GM12891 (cell line): Measurements from ENCODE around the gene E2F3.

Experiments used
- DNase-seq: peaks from one replicate; pipeline ENCODE4 v3.0.0; 2011; ENCODE audit warnings: low spot score; ENCODE audit not compliant: insufficient read length
- FAIRE-seq: peaks from 2 replicates; lab custom pipeline; 2011; peaks lifted over from hg19 to GRCh38; lab: Jason Lieb, UNC
- PAX5 ChIP-seq: IDR thresholded peaks from 2 replicates; pipeline ENCODE4 v1.6.1; 2011; ENCODE audit warnings: low read length, moderate library complexity, mild to moderate bottlenecking; ENCODE audit not compliant: insufficient read depth, severe bottlenecking
- POLR2A ChIP-seq: IDR thresholded peaks from 2 replicates; pipeline ENCODE4 v1.6.1; 2011; ENCODE audit warnings: low read depth, low read length, control low read depth
- POLR2AphosphoS5 ChIP-seq: IDR thresholded peaks from 2 replicates; pipeline ENCODE4 v1.6.1; 2011; ENCODE audit warnings: low read depth, low read length, control low read depth
- POU2F2 ChIP-seq: IDR thresholded peaks from 2 replicates; pipeline ENCODE4 v1.6.1; 2011; ENCODE audit warnings: low read depth, mild to moderate bottlenecking, control low read depth, low read length, moderate library complexity
- SPI1 ChIP-seq: IDR thresholded peaks from 2 replicates; pipeline ENCODE4 v1.6.1; 2011; ENCODE audit warnings: low read depth, low read length, control low read depth
- TAF1 ChIP-seq: IDR thresholded peaks from 2 replicates; pipeline ENCODE4 v1.6.1; 2011; ENCODE audit warnings: low read depth, low read length, control low read depth

E2F3 gene

GRCh38 chr6:20539387-20539786 lies 137.7 kb downstream of the E2F3 start:
- FAIRE-seq (no peak), DNase-seq (no peak)
- TF ChIP-seq SPI1, result no peak
- TF ChIP-seq TAF1, result no peak
- TF ChIP-seq PAX5, result no peak
- no peak for TF ChIP-seq POLR2AphosphoS5
- TF ChIP-seq POU2F2, result no peak
- TF ChIP-seq POLR2A, result no peak

GRCh38 chr6:20540683-20541082 lies 139.0 kb downstream of the E2F3 start:
- no peak for DNase-seq
- TF ChIP-seq POLR2A, result no peak
- no peak for TF ChIP-seq SPI1
- no peak for TF ChIP-seq TAF1
- no peak for TF ChIP-seq POU2F2
- TF ChIP-seq POLR2AphosphoS5, result no peak
- TF ChIP-seq PAX5, result no peak
- FAIRE-seq, result no peak

GRCh38 chr6:20541382-20541781 lies 139.7 kb downstream of the E2F3 start:
- no peak for FAIRE-seq
- TF ChIP-seq POLR2AphosphoS5, result no peak
- no peak for TF ChIP-seq PAX5
- TF ChIP-seq SPI1, result no peak
- TF ChIP-seq TAF1, result no peak
- no peak for TF ChIP-seq POLR2A
- no peak for TF ChIP-seq POU2F2
- no peak for DNase-seq

GRCh38 chr6:20542927-20543602 lies 141.4 kb downstream of the E2F3 start:
- peak; percentile 91 for FAIRE-seq
- no peak for DNase-seq
- TF ChIP-seq POLR2A (no peak), POLR2AphosphoS5 (no peak), TAF1 (no peak), SPI1 (no peak), PAX5 (no peak), POU2F2 (no peak)
